ENCODE results near the gene TNFAIP8.

TNFAIP8 gene

GRCh38 chr5:119373449-119373858 is 17.6 kb downstream of the TNFAIP8 start:
- no peak for DNase-seq

- DNase-seq = no peak
These were observed 19.1 kb downstream of the TNFAIP8 start for GRCh38 chr5:119374901-119375300.

- no peak for DNase-seq
These were observed 21.2 kb downstream of the TNFAIP8 start for GRCh38 chr5:119377066-119377465.

- DNase-seq = no peak
These were observed 22.4 kb downstream of the TNFAIP8 start for GRCh38 chr5:119378075-119378700.

GRCh38 chr5:119379096-119379495 is 23.3 kb downstream of the TNFAIP8 start:
- no peak for DNase-seq

- DNase-seq = no peak
These were observed 24.2 kb downstream of the TNFAIP8 start for GRCh38 chr5:119379942-119380547.

- DNase-seq = no peak
These were observed 26.4 kb downstream of the TNFAIP8 start for GRCh38 chr5:119382169-119382568.

- DNase-seq = no peak
These were observed 27.2 kb downstream of the TNFAIP8 start for GRCh38 chr5:119383008-119383407.

GRCh38 chr5:119385136-119385535 is 29.3 kb downstream of the TNFAIP8 start:
- no peak for DNase-seq

- DNase-seq = no peak
These were observed 29.8 kb downstream of the TNFAIP8 start for GRCh38 chr5:119385536-119386128.

- DNase-seq = no peak
These were observed 31.0 kb downstream of the TNFAIP8 start for GRCh38 chr5:119386596-119387344.

GRCh38 chr5:119387945-119388618 is 32.3 kb downstream of the TNFAIP8 start:
- DNase-seq = no peak

- DNase-seq = no peak
These were observed 32.9 kb downstream of the TNFAIP8 start for GRCh38 chr5:119388619-119389190.

- DNase-seq = no peak
These were observed 33.6 kb downstream of the TNFAIP8 start for GRCh38 chr5:119389288-119390030.

GRCh38 chr5:119390404-119390803 is 34.6 kb downstream of the TNFAIP8 start:
- no peak for DNase-seq

- no peak for DNase-seq
These were observed 37.4 kb downstream of the TNFAIP8 start for GRCh38 chr5:119393201-119393691.

- no peak for DNase-seq
These were observed 37.9 kb downstream of the TNFAIP8 start for GRCh38 chr5:119393746-119394145.

GRCh38 chr5:119395080-119395836 is 39.4 kb downstream of the TNFAIP8 start:
- no peak for DNase-seq

GRCh38 chr5:119396030-119396664 is 40.3 kb downstream of the TNFAIP8 start:
- no peak for DNase-seq
